ENCODE data around the gene HOXD1. TPM values are rescaled to one million over a fixed set of nuclear protein-coding genes. Genes with fewer than 3 reads are reported as not detected.

The HOXD1 gene
- total RNA-seq, 1 experiment from 2014 or later = 0.18 TPM

DNA sequence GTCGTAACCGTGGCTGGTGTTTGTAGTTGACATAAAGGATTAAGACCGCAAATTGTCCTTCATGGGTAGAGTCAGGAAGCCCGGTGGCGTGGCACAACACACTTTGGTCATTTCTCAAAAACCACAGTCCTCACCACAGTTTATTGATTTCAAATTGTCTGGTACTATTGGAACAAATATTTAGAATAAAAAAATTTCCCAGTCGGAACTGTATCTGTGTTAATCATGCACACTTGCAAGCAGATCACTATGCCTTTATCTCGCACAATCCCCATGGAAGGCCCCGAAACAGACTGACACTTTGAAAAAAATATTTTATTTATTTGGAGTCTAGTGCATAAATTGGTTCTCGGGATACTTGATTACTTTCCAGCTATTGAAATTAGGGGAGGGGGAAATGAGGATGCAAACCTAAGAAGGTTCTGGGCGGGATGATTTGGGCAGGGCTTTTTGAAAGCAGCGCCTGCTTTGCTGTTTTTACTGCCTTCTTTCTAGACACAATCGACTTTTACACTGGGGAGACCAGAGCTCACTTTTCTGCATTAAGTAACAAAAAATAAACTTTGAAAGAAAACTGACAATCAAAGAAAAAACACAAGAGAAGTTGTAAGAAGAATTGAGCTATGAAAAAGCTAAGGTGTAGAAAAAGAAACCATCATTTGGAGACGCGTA lies 15.4 kb upstream of the HOXD1 start:
- no peak for TF ChIP-seq POLR2AphosphoS5 (IDR thresholded peaks at IDR 0.05; ENCODE audit: low read depth, low read length)
- CTCF ChIA-PET = no interaction called here
- H3K36me3 ChIP-seq (ENCODE audit: control insufficient read depth, insufficient read depth, low read length) = no peaks in the 10 kb centered on the region
- in situ Hi-C loops (cut with HindIII; ENCODE audit: low pct_unique_long_range_greater_than_20kb, low sequenced_read_pairs) = no loop called here
- H3K27me3 ChIP-seq (ENCODE audit: control insufficient read depth, insufficient read depth, low read length) = no peaks in the 10 kb centered on the region
- H3K4me1 ChIP-seq (ENCODE audit: control insufficient read depth, insufficient read depth, low read length) = no peaks in the 10 kb centered on the region
- ATAC-seq (no peak), DNase-seq (ENCODE audit: low read depth, low spot score) (no peak)
- BruUV-seq (replicated peaks) = no TSS peak
- H3K9me3 ChIP-seq (ENCODE audit: control insufficient read depth, insufficient read depth, low read depth, low read length) = no peaks in the 10 kb centered on the region
- intact Hi-C loops (cut with micrococcal nuclease; ENCODE audit: unreplicated experiment) = no loop called here
- H3K27ac ChIP-seq (ENCODE audit: low read length) = no peak overlapping the region
- POLR2A ChIA-PET = no interaction called here
- H3K4me3 ChIP-seq (ENCODE audit: low read depth in 2 of 2, low read length in 2 of 2) = no peak overlapping the region

GRCh38 chr2:176173567-176174381 lies 14.7 kb upstream of the HOXD1 start:
- no peak overlapping the region for H3K27ac ChIP-seq (ENCODE audit: low read length)
- ChIA-PET POLR2A (no interaction called here), CTCF (no interaction called here)
- no TSS peak for BruUV-seq (replicated peaks)
- ATAC-seq = no peak
- no peak overlapping the region for H3K4me3 ChIP-seq (ENCODE audit: low read depth in 2 of 2, low read length in 2 of 2)
- no peaks in the 10 kb centered on the region for H3K36me3 ChIP-seq (ENCODE audit: control insufficient read depth, insufficient read depth, low read length)
- H3K9me3 ChIP-seq (ENCODE audit: control insufficient read depth, insufficient read depth, low read depth, low read length) = no peaks in the 10 kb centered on the region
- H3K4me1 ChIP-seq (ENCODE audit: control insufficient read depth, insufficient read depth, low read length) = no peaks in the 10 kb centered on the region
- in situ Hi-C loops (cut with HindIII; ENCODE audit: low pct_unique_long_range_greater_than_20kb, low sequenced_read_pairs) (no loop called here), intact Hi-C loops (cut with micrococcal nuclease; ENCODE audit: unreplicated experiment) (no loop called here)
- no peaks in the 10 kb centered on the region for H3K27me3 ChIP-seq (ENCODE audit: control insufficient read depth, insufficient read depth, low read length)
- no peak for DNase-seq (ENCODE audit: low read depth, low spot score)
- TF ChIP-seq TCF7L2 (IDR thresholded peaks at IDR 0.05; ENCODE audit: low read depth, low read length) = no peak
- TF ChIP-seq, protein P1, sequence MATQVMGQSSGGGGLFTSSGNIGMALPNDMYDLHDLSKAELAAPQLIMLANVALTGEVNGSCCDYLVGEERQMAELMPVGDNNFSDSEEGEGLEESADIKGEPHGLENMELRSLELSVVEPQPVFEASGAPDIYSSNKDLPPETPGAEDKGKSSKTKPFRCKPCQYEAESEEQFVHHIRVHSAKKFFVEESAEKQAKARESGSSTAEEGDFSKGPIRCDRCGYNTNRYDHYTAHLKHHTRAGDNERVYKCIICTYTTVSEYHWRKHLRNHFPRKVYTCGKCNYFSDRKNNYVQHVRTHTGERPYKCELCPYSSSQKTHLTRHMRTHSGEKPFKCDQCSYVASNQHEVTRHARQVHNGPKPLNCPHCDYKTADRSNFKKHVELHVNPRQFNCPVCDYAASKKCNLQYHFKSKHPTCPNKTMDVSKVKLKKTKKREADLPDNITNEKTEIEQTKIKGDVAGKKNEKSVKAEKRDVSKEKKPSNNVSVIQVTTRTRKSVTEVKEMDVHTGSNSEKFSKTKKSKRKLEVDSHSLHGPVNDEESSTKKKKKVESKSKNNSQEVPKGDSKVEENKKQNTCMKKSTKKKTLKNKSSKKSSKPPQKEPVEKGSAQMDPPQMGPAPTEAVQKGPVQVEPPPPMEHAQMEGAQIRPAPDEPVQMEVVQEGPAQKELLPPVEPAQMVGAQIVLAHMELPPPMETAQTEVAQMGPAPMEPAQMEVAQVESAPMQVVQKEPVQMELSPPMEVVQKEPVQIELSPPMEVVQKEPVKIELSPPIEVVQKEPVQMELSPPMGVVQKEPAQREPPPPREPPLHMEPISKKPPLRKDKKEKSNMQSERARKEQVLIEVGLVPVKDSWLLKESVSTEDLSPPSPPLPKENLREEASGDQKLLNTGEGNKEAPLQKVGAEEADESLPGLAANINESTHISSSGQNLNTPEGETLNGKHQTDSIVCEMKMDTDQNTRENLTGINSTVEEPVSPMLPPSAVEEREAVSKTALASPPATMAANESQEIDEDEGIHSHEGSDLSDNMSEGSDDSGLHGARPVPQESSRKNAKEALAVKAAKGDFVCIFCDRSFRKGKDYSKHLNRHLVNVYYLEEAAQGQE (IDR thresholded peaks at IDR 0.05; ENCODE audit: insufficient read depth in 1 of 2, low read depth in 2 of 2, low read length in 1 of 2) = no peak
- TF ChIP-seq POLR2AphosphoS5 (IDR thresholded peaks at IDR 0.05; ENCODE audit: low read depth, low read length) = no peak

DNA sequence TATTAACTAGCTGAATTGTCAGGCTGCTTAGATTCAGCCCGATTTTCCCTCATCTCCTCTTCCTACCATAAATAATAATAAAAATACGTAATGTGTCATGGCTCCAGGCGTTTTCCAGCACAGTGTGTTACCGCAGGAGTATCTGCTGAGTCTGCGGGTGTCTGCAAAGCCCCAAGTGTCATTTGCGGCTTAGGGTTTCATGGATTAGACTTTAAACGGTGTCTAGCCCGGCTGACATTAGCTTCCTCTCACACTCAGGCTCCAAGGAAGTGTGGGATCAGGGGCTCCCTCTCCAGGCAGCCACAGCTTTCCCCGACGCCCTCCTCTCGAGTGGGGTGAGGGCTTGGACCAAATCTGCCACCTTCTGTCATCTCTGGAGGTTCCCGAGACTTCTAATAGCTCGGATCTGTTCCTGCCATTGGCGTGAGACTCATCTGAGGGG lies 14.1 kb upstream of the HOXD1 start:
- no peaks in the 10 kb centered on the region for H3K9me3 ChIP-seq (ENCODE audit: control insufficient read depth, insufficient read depth, low read depth, low read length)
- ChIA-PET CTCF (no interaction called here), POLR2A (no interaction called here)
- no peaks in the 10 kb centered on the region for H3K36me3 ChIP-seq (ENCODE audit: control insufficient read depth, insufficient read depth, low read length)
- intact Hi-C loops (cut with micrococcal nuclease; ENCODE audit: unreplicated experiment) (no loop called here), in situ Hi-C loops (cut with HindIII; ENCODE audit: low pct_unique_long_range_greater_than_20kb, low sequenced_read_pairs) (no loop called here)
- BruUV-seq (replicated peaks) = no TSS peak
- H3K27me3 ChIP-seq (ENCODE audit: control insufficient read depth, insufficient read depth, low read length) = no peaks in the 10 kb centered on the region
- no peaks in the 10 kb centered on the region for H3K4me1 ChIP-seq (ENCODE audit: control insufficient read depth, insufficient read depth, low read length)
- DNase-seq (ENCODE audit: low read depth, low spot score) (no peak), ATAC-seq (peak; percentile 35)
- H3K27ac ChIP-seq (ENCODE audit: low read length) = no peak overlapping the region
- H3K4me3 ChIP-seq (ENCODE audit: low read depth in 2 of 2, low read length in 2 of 2) = peak overlapping the region in 1 of 2 experiments; percentile 30; a peak in 2 of 4 replicates
- TF ChIP-seq, protein P2, sequence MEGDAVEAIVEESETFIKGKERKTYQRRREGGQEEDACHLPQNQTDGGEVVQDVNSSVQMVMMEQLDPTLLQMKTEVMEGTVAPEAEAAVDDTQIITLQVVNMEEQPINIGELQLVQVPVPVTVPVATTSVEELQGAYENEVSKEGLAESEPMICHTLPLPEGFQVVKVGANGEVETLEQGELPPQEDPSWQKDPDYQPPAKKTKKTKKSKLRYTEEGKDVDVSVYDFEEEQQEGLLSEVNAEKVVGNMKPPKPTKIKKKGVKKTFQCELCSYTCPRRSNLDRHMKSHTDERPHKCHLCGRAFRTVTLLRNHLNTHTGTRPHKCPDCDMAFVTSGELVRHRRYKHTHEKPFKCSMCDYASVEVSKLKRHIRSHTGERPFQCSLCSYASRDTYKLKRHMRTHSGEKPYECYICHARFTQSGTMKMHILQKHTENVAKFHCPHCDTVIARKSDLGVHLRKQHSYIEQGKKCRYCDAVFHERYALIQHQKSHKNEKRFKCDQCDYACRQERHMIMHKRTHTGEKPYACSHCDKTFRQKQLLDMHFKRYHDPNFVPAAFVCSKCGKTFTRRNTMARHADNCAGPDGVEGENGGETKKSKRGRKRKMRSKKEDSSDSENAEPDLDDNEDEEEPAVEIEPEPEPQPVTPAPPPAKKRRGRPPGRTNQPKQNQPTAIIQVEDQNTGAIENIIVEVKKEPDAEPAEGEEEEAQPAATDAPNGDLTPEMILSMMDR (IDR thresholded peaks at IDR 0.05) = no peak
- TF ChIP-seq SIN3A (IDR thresholded peaks at IDR 0.05; ENCODE audit: borderline replicate concordance, insufficient read depth, low read depth, low read length) = no peak
- TF ChIP-seq TCF7L2 (IDR thresholded peaks at IDR 0.05; ENCODE audit: low read depth, low read length) = no peak
- TF ChIP-seq, protein P1 (IDR thresholded peaks at IDR 0.05; ENCODE audit: insufficient read depth in 1 of 2, low read depth in 2 of 2, low read length in 1 of 2) = no peak
